Cardiac fibroblast (primary cell): Measurements from ENCODE around the gene LSMEM2.

Source experiments
- DNase-seq, 2 donors: peaks; one replicate each; pipeline versions ENCODE4 v3.0.0 to v3.0.0-alpha.2; 2010; ENCODE audit warnings: low read depth in 2 of 2
- H3K4me3 ChIP-seq, 2 donors: replicated peaks in 1 of 2; 1 replicate in 1 of 2; 2 replicates in 1 of 2; pipeline ENCODE4 v1.5.1; 2011; ENCODE audit warnings: low read depth in 2 of 2, low read length in 2 of 2, mild to moderate bottlenecking in 2 of 2, moderate library complexity in 1 of 2
- TF ChIP-seq, protein P1 (sequence below): IDR thresholded peaks from one replicate; pipeline ENCODE4 v1.5.1; 2011; ENCODE audit warnings: low read depth, mild to moderate bottlenecking, low read length, inconsistent platforms

The LSMEM2 gene

DNA sequence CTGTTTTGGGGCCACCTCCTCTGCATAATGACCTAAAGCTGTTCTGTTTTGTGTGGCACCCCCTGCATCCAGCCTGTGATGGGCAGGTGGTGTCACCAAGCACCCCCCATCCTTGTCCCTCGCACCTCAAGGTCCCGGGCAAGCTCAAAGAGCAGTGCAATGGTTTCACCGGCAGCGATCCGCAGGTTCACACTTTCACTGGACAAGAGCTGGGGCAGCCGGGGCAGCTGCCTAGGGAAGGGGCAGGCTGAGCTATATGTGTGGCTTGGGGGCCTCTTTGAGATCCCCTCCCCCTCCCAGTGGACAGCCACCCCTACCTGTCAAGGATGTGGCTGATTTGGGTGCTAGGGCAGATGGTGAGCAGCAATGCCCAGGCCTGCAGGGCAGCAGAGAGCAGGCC, 10.2 kb downstream of the LSMEM2 start:
- no peak overlapping the region for H3K4me3 ChIP-seq
- DNase-seq, result no peak
- TF ChIP-seq, protein P1, sequence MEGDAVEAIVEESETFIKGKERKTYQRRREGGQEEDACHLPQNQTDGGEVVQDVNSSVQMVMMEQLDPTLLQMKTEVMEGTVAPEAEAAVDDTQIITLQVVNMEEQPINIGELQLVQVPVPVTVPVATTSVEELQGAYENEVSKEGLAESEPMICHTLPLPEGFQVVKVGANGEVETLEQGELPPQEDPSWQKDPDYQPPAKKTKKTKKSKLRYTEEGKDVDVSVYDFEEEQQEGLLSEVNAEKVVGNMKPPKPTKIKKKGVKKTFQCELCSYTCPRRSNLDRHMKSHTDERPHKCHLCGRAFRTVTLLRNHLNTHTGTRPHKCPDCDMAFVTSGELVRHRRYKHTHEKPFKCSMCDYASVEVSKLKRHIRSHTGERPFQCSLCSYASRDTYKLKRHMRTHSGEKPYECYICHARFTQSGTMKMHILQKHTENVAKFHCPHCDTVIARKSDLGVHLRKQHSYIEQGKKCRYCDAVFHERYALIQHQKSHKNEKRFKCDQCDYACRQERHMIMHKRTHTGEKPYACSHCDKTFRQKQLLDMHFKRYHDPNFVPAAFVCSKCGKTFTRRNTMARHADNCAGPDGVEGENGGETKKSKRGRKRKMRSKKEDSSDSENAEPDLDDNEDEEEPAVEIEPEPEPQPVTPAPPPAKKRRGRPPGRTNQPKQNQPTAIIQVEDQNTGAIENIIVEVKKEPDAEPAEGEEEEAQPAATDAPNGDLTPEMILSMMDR, result no peak

DNA sequence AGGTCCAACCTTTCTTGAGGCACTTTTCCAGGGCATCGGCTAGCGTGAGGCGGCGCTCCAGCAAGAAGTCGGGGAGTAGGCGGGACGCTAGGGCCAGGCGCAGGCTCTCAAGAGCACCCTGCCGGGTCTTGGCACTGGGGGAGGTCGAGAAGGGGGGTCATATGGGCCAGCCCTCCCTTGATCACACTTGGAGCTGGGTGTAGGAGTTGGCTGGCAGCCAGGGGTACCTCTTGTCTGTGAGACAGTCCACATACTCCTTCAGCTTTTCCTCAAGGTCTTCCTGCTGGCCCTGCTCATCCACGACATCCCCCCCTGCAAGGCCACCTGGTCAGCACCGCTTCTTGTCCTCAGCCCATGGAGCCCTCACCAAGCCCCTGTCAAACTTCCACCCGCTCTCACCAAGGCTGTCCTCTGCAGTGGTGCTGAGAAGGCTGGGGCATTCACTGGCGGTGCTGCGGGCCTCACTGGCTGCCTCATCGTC, 11.3 kb downstream of the LSMEM2 start:
- DNase-seq, result no peak
- TF ChIP-seq, protein P1, result no peak
- H3K4me3 ChIP-seq, result no peak overlapping the region

DNA sequence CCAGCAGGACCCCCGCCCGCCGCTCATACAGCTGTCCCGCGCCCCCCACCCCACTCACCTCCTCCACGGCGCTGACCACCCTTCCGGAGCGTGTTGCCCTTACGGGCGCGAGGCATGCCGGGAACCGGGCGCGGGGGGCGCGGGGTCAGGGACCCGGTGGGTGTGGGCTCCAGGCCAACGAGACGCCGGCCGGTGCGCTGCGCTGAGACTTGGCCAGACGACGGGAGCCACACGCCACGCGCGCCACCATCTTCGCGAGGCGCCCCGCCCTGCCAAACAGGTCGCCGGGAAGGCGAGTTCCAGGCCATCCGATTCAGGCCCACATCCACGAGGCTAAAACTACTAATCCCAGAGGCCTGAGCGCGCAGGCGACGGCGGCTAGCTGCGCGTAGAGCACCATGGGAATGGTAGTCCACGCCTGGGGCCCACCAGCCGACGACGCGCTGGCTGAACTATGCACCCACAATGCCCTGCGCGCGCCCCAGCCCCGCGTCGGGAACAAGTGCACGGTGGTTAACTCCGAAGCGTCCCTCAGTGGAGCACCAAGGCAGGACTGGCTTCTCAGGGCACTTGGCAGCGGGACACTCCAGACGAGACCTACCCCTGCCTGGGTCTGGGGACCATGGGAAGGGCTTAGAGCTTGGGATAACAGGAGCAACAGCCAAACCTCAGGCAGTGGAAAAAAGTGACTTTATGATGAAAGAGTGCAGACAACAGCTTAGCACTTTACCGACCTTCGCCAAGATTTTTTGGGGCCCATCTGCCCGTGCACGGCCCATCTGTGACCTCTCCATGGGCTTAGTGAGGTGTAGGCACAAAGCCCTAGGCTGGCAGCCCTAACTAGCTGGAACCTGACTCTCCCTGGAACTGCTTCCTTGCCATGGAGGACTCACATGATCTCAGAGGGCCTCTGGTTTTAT, 13.5 kb downstream of the LSMEM2 start, which contains the start of gene IFRD2:
TSS of gene IFRD2 (minus strand) at position 271 of the 920 bp plus-strand sequence. CDS start at position 116, 155 bp downstream.
- peak; percentile 98 for DNase-seq
- TF ChIP-seq, protein P1, result no peak
- peak within 1 kb of the TSS; percentile 89 to 94 for H3K4me3 ChIP-seq

DNA sequence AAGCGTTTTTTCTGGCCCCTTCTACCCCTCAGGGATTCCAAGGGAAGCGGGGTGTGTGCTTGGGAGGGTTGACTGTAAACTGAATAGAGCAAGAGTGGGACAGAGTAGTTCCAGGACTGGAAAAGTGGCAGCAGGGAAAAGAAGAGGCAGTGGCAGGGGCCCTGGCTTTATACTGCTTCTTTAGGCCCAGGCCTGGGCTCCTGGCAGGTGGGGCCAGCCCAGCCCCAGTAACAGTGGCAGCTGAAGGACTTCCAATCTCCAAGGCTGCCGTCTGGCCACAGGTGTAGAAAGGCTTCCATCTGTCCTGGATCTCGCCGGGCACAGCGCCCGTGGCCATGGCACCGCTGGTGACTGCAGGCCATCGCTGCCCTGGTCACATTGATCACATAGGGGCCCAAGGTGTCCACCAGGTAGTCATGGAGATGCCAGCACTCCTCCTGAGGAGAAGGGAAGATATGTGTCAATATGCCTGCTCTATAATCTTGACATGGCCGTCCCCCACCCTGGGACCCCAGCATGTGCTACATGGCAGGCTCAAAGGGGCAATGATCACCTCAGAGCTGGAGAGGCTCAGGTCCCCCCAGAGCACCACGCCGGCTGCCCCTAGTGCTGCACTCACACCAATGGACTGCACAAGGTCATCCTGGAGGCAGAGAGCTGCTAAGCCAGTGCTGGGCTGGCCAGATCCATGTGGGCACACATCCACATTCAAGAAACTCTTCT, 14.4 kb downstream of the LSMEM2 start:
- no peak overlapping the region for H3K4me3 ChIP-seq
- TF ChIP-seq, protein P1, result no peak
- no peak for DNase-seq

DNA sequence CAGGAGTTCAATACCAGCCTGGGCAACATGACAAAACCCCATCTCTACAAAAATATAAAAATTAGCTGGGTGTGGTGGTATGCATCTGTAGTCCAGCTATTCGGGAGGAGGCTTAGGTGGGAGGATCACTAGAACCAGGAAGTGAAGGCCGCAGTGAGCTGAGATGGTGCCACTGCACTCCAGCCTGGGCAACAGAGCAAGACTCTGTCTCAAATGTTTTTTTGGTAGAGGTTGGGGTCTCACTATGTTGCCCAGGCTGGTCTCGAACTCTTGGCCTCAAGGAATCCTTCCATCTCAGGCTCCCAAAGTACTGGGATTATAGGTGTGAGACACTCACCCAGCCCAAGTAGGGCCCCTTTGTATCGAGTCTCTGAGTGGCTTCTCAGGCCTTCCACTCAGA, 15.2 kb downstream of the LSMEM2 start:
- no peak for DNase-seq
- no peak overlapping the region for H3K4me3 ChIP-seq
- TF ChIP-seq, protein P1, result no peak

DNA sequence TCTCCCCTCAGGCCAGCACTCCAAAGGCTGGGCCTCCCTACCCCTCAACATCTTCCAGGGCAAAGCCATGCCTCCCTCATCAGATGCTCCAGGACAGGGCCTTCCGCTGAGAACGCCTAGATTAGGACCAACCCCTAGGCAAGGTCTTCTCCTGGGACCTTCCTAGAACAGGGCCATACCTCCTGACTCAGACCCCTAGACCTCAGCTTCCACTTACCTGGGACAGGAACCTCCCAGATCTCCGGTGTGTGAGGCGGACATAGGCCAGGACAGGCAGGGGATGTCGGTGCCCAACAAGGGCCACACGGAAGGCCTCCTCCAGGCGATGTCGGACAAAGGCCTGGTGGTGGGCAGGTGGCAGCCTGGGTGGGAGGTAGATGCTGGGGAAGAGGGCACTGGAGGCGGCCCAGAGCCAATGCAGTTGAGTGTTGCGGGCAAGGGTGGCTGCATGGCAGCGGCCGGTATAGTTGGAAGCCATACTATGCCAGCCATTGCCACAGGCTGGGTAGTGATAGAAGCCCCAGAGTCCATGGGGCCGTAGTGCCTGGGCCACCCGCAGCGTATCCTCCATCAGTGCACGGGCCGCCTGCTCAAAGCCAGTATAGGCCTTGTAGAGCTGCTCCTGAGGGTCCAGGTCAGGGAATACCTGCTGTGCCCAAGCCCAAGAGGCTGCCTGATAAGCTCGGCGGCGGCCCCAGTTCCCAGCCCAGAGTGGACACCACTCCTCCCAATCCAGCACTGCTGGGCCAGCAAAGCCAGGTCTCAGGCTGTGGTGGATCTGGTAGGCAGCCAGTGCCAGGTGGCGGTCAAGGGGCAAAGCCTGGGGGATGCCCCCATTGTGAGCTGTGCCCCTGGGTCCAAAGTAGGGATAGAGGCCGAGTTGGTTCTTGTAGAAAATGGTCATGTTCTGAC, 15.9 kb downstream of the LSMEM2 start:
- no peak for DNase-seq
- TF ChIP-seq, protein P1, result no peak
- H3K4me3 ChIP-seq, result no peak overlapping the region
